Fibroblast of skin of right biceps (primary cell): ENCODE measurements around the gene PAOX.
"Not testable (repeated sequence)": the region's sequence is repeated elsewhere in the genome, so short reads cannot be mapped to it uniquely, and the experiment has no call there.

Experiments
- DNase-seq: peaks from one replicate; pipeline ENCODE4 v3.0.0-alpha.2; 2013

PAOX gene

GRCh38 chr10:133411523-133412380, 32.7 kb downstream of the PAOX start:
- no peak for DNase-seq

- no peak for DNase-seq
These were observed 33.3 kb downstream of the PAOX start for GRCh38 chr10:133412381-133412711.

GRCh38 chr10:133414401-133414800, 35.3 kb downstream of the PAOX start:
- not testable (repeated sequence) for DNase-seq

- no peak for DNase-seq
These were observed 36.7 kb downstream of the PAOX start for GRCh38 chr10:133415752-133416151.

- DNase-seq, result no peak
These were observed 39.4 kb downstream of the PAOX start for GRCh38 chr10:133418289-133418993.

GRCh38 chr10:133419211-133419950, 40.3 kb downstream of the PAOX start:
- no peak for DNase-seq

- DNase-seq, result no peak
These were observed 41.0 kb downstream of the PAOX start for GRCh38 chr10:133420028-133420427.

GRCh38 chr10:133420579-133420978, 41.5 kb downstream of the PAOX start:
- DNase-seq, result no peak

- DNase-seq, result no peak
These were observed 42.5 kb downstream of the PAOX start for GRCh38 chr10:133421336-133422222.

- no peak for DNase-seq
These were observed 43.3 kb downstream of the PAOX start for GRCh38 chr10:133422223-133422806.

- no peak for DNase-seq
These were observed 44.0 kb downstream of the PAOX start for GRCh38 chr10:133422807-133423771.

- DNase-seq, result not testable (repeated sequence)
These were observed 45.0 kb downstream of the PAOX start for GRCh38 chr10:133424102-133424501.

GRCh38 chr10:133424601-133425000, 45.5 kb downstream of the PAOX start, which contains the start of gene SPRN:
Gene SPRN, minus strand, starts transcription at chr10:133424625. Its CDS starts 944 bp downstream, at chr10:133423681.
- not testable (repeated sequence) for DNase-seq

- DNase-seq, result not testable (repeated sequence)
These were observed 50.5 kb downstream of the PAOX start for GRCh38 chr10:133429571-133429970.

GRCh38 chr10:133431888-133432613, 53.0 kb downstream of the PAOX start:
- not testable (repeated sequence) for DNase-seq

- not testable (repeated sequence) for DNase-seq
These were observed 53.7 kb downstream of the PAOX start for GRCh38 chr10:133432789-133433188.

- no peak for DNase-seq
These were observed 59.7 kb downstream of the PAOX start for GRCh38 chr10:133438711-133439273.

- no peak for DNase-seq
These were observed 60.7 kb downstream of the PAOX start for GRCh38 chr10:133439517-133440461.
